Brain microvascular endothelial cell (primary cell): ENCODE measurements around the gene NAT8L.

Source experiments
- DNase-seq: peaks from one replicate; pipeline ENCODE4 v3.0.0-alpha.2; 2020
- H3K27ac ChIP-seq: fragments of 250-450 bp; sonication (Bioruptor Pico); 2 replicates; pipeline ENCODE4 v1.5.1; 2020; ENCODE audit warnings: mild to moderate bottlenecking, moderate library complexity
- H3K27me3 ChIP-seq: fragments of 250-450 bp; sonication (Bioruptor Pico); replicated peaks from 2 replicates; pipeline ENCODE4 v1.5.1; 2020; ENCODE audit warnings: mild to moderate bottlenecking
- H3K36me3 ChIP-seq: fragments of 250-450 bp; sonication (Bioruptor Pico); replicated peaks from 2 replicates; pipeline ENCODE4 v1.5.1; 2020; ENCODE audit warnings: mild to moderate bottlenecking
- H3K4me3 ChIP-seq: 2 replicates; pipeline ENCODE4 v1.5.1; 2011; ENCODE audit warnings: low read depth, mild to moderate bottlenecking, control low read depth, low read length, moderate library complexity
- in situ Hi-C: cut with HindIII; loops from 2 replicates; pipeline ENCODE4 v1.10.0; 2017; ENCODE audit warnings: low sequenced_read_pairs, low pct_ligation_motif_present
- TF ChIP-seq, protein P1 (sequence below): IDR thresholded peaks from 2 replicates; pipeline ENCODE4 v1.5.1; 2011; ENCODE audit warnings: low read depth, mild to moderate bottlenecking, moderate library complexity, low read length, control low read depth, inconsistent platforms; ENCODE audit errors: missing control alignments

Gene NAT8L

DNA sequence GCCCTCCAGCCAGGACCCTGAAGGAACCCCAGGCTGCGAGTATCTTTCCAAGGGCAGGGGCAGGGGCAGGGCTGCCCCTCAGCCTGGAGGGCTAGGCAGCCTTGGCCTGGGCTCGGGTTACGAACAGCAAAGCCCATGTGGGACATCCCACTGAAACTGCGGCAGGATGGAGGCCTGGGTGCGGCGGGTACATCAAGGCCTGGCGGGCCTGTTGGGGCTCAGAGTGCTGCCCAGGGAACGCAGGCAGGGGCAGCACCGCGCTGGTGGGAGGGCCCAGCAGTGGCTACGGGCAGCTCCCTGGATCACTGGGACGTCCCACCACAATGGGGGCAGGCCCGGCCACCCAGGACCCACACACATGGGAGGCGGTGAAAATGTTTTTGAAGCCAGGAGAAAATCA, 10.9 kb downstream of the NAT8L start:
- Histone ChIP-seq H3K36me3 (no peaks in the 10 kb centered on the region), H3K27ac (no peak overlapping the region), H3K4me3 (no peak overlapping the region), H3K27me3 (no peaks in the 10 kb centered on the region)
- DNase-seq, result no peak
- TF ChIP-seq, protein P1, sequence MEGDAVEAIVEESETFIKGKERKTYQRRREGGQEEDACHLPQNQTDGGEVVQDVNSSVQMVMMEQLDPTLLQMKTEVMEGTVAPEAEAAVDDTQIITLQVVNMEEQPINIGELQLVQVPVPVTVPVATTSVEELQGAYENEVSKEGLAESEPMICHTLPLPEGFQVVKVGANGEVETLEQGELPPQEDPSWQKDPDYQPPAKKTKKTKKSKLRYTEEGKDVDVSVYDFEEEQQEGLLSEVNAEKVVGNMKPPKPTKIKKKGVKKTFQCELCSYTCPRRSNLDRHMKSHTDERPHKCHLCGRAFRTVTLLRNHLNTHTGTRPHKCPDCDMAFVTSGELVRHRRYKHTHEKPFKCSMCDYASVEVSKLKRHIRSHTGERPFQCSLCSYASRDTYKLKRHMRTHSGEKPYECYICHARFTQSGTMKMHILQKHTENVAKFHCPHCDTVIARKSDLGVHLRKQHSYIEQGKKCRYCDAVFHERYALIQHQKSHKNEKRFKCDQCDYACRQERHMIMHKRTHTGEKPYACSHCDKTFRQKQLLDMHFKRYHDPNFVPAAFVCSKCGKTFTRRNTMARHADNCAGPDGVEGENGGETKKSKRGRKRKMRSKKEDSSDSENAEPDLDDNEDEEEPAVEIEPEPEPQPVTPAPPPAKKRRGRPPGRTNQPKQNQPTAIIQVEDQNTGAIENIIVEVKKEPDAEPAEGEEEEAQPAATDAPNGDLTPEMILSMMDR, result no peak
- in situ Hi-C loops, result no loop called here

DNA sequence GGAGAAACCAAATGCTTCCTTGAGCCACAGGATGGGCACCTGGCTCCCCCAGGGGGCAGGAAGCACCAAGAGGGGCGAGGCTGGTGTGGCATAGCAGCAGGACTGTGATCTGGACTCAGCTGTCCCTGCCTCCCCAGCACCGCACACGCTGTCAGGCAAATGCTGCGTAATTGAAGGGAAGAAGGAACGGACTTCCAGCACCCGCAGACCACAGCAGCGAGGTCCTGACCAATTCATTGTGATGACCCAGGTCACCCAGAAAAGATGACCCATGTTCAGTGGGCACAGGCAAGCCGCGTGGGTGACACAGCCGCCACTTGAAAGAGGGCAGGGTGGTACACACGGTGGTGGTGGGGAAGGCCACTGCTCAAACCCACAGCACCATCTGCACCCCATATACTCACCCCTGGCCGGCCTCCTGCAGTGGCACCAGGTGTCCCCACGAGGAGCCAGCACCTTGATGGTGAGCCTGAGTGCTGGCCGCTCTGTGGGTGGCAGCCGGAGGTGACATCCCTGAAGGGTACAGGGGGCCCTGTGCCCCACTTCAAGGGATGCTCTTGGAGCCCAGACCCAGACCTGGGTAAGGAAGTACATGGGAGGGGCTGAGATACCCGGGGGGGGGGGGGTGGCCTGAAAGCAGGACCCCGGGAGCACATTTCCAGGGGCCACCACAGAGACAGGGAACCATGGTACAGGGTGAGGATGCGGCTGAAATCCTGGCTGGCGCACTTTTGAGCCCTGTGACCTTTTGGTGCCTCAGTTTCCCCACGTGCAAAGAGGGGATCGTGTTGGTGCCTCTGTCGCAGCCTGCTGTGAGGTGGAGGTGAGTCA, 11.5 kb downstream of the NAT8L start:
- in situ Hi-C loops, result no loop called here
- no peak for DNase-seq
- Histone ChIP-seq H3K27me3 (no peaks in the 10 kb centered on the region), H3K4me3 (no peak overlapping the region), H3K27ac (no peak overlapping the region), H3K36me3 (no peaks in the 10 kb centered on the region)
- TF ChIP-seq, protein P1, result no peak

DNA sequence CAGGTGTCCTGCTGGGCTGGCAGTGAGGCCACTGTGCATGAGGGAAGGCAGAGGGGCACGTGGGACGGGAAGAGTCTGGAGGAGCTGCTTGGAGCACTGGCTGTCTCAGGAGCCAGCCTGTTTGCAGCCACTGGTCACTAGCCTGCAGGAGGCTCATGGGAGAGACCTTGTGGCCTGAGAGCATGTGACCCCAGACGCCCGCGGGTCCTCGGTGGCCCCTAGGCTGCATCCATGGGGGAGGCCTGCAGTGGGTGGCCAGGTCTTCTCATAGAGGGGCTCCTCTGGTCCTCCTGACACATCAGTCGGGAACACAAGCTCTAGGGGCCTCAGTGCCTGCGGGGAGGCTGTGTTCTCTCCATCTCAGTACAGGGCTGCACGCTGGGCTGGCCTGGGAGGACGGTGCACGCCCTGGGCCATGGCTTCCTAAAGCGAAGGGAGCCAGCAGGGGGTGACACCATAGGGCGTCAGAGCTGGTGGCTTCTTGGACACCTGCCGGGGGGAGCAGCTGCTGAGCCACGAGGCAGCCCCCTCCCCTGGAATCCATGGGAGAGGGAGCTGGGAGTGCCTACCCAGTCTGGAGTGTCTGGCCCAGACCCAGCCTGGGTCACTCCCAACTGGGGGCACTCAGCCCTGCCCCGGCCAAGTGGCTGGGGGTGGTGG, 12.3 kb downstream of the NAT8L start:
- in situ Hi-C loops, result no loop called here

DNA sequence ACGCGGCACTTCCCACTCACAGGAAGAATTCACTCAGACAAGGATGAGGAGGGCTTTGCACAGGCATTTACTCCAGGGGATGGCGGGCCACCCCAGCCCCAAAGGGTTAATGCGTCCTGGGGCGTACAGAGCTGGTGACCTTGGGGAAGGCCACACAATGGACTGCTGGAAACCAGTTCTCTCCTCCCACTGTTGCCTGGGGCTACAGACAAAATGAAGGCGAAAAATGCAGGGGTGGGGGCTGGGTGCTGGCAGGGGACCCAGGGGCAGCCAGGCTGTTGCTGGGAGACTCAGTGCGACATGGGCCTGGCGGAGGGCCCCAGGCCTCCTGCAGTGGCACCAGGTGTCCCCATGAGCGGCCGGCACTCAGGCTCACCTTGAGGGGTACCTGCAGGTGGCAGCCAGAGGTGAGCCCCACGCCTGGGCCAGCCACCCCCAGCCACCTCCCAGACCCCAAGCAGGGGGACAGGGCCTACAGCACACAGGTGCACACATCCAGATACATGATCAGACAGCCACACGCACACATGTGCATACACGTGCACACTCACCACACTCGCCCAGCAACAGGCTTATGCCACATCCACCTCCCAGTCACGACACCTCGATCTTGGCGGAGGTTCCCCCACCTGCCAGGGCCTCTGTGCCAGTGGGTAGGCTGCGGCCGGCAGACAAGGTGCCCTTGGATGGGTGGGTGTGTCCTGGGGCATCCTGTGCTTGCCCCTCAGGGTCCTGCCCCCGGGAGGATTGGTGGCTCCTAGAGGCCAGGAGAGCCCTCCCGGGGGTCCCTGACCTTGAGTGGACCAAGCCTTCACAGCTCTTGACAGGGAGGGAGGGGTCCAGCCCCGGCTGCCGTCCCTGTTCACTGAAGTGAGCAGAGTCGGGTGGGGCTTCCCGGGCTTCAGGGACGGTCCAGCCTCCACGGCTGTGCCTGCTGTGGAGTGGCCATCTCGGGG, 13.1 kb downstream of the NAT8L start:
- H3K4me3 ChIP-seq, result no peak overlapping the region
- TF ChIP-seq, protein P1, result no peak
- in situ Hi-C loops, result no loop called here
- H3K27ac ChIP-seq, result no peak overlapping the region
- no peaks in the 10 kb centered on the region for H3K27me3 ChIP-seq
- DNase-seq, result no peak
- no peaks in the 10 kb centered on the region for H3K36me3 ChIP-seq

More for the DNA sequence above, 12.3 kb downstream of the NAT8L start:
- no peak overlapping the region for H3K4me3 ChIP-seq
- DNase-seq, result no peak
- no peaks in the 10 kb centered on the region for H3K36me3 ChIP-seq
- H3K27ac ChIP-seq, result no peak overlapping the region
- H3K27me3 ChIP-seq, result no peaks in the 10 kb centered on the region
- TF ChIP-seq, protein P1, result no peak

DNA sequence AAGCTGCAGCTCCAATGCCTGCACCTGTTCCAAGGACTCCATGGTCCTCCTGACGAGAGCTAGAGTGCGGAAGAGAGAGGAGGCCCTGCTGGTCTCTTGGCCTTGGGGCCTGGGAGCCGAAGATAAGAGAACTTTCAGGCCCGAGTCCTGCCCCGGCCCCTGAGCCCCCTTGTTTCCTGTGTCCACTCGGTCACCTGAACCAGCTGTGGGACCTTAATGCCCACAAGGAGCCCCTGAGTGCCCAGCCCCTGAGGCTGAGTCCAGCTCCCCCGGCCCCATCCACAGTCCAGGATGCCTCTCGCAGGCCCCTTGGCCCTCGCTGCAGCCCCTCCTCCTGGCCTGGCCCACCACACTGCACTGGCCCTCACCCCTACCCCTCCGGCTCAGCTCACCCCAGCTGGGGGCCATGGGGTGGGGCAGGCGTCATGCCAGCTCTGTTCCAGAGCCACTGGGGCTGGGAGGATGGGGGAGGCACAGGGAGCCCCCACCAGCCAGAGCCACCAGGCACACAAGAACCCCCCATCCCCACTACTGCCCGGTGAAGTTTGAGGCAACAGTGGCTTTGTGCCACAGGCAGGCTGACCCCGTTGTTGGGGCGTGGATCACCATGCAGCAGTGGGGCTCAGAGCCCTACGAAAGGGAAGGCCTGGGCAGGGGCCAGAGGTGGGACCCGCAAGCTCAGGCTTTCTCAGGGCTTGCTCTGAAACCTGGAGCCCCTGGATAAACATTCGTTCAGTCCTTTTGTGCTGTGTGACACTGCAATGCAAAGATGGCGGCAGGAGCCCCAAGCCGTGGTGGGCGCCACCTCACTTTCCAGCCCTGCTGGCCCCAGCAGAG, 14.1 kb downstream of the NAT8L start:
- no peak for DNase-seq
- in situ Hi-C loops, result no loop called here
- Histone ChIP-seq H3K36me3 (no peaks in the 10 kb centered on the region), H3K4me3 (no peak overlapping the region), H3K27me3 (no peaks in the 10 kb centered on the region), H3K27ac (no peak overlapping the region)
- TF ChIP-seq, protein P1, result no peak
